CD4-positive, alpha-beta T cell treated with Interleukin-17A for 1 hour (primary cell): Measurements from ENCODE around the gene APH1A.
"Not testable (repeated sequence)": the region's sequence is repeated elsewhere in the genome, so short reads cannot be mapped to it uniquely, and the experiment has no call there.

Source experiments
- DNase-seq: peaks from one replicate; pipeline ENCODE4 v3.0.0-alpha.2; 2020

The APH1A gene

GRCh38 chr1:150267896-150268295 lies 920 bp downstream of the APH1A start:
- DNase-seq = no peak

GRCh38 chr1:150263549-150263948 lies 5.3 kb downstream of the APH1A start:
- DNase-seq = no peak

GRCh38 chr1:150262388-150263320 lies 6.2 kb downstream of the APH1A start:
- no peak for DNase-seq

GRCh38 chr1:150261367-150261766 lies 7.4 kb downstream of the APH1A start:
- no peak for DNase-seq

- DNase-seq = no peak
Observed at GRCh38 chr1:150259758-150260669, 8.8 kb downstream of the APH1A start.

- DNase-seq = no peak
Observed at GRCh38 chr1:150259217-150259616, 9.6 kb downstream of the APH1A start.

GRCh38 chr1:150257624-150258585 lies 10.9 kb downstream of the APH1A start, which contains the start of gene CA14:
Gene CA14, plus strand, starts transcription at chr1:150257774. Its CDS starts 355 bp downstream, at chr1:150258129.
- DNase-seq = no peak

- DNase-seq = no peak
Observed at GRCh38 chr1:150256554-150257341, 12.1 kb downstream of the APH1A start.

- DNase-seq = no peak
Observed at GRCh38 chr1:150256198-150256553, 12.6 kb downstream of the APH1A start.

- no peak for DNase-seq
Observed at GRCh38 chr1:150249936-150250335, 18.9 kb downstream of the APH1A start.

GRCh38 chr1:150243003-150243402 lies 25.8 kb downstream of the APH1A start:
- no peak for DNase-seq

GRCh38 chr1:150237746-150238145 lies 31.1 kb downstream of the APH1A start:
- DNase-seq = no peak

GRCh38 chr1:150237176-150237575 lies 31.6 kb downstream of the APH1A start:
- not testable (repeated sequence) for DNase-seq

GRCh38 chr1:150236614-150237100 lies 32.2 kb downstream of the APH1A start:
- no peak for DNase-seq

GRCh38 chr1:150235852-150236613 lies 32.8 kb downstream of the APH1A start, which contains the start of gene ANP32E:
Gene ANP32E, minus strand, starts transcription at chr1:150236112. Its CDS starts 326 bp downstream, at chr1:150235786.
- peak; percentile 99 for DNase-seq

GRCh38 chr1:150235294-150235851 lies 33.4 kb downstream of the APH1A start:
- DNase-seq = peak; percentile 46

GRCh38 chr1:150234566-150235293 lies 34.1 kb downstream of the APH1A start:
- peak; percentile 95 for DNase-seq

- DNase-seq = no peak
Observed at GRCh38 chr1:150234309-150234565, 34.6 kb downstream of the APH1A start.
